Muscle of back (tissue), 11 donors: ENCODE measurements around the gene CYGB. TPM values are rescaled to one million over a fixed set of nuclear protein-coding genes. Genes with fewer than 3 reads are reported as not detected.
A peak's percentile ranks its signal among the peaks of the same experiment; 100 is the strongest.

ENCODE experiments used
- DNase-seq, 3 donors: peaks; one replicate each; pipeline versions ENCODE4 v3.0.0 to v3.0.0-alpha.2; 2013
- polyA plus RNA-seq, 10 donors: library from polyadenylated mRNA; unstranded; fragments of 120-200 nt; gene quantifications; one replicate each; pipeline ENCODE4 v1.2.1, GENCODE V29; 2013; ENCODE audit not compliant: insufficient read length in 10 of 10

The CYGB gene
- polyA plus RNA-seq, 10 donors, result 9.1 to 18.4 (median 15.8) TPM

GRCh38 chr17:76553178-76553908, 15.8 kb upstream of the CYGB start:
- no peak for DNase-seq

- no peak for DNase-seq
Measured at GRCh38 chr17:76551685-76552084, 14.2 kb upstream of the CYGB start.

GRCh38 chr17:76550712-76551615, 13.5 kb upstream of the CYGB start:
- no peak for DNase-seq

- no peak for DNase-seq
Measured at GRCh38 chr17:76549539-76549938, 12.0 kb upstream of the CYGB start.

GRCh38 chr17:76549215-76549518, 11.7 kb upstream of the CYGB start:
- no peak for DNase-seq

GRCh38 chr17:76548378-76549214, 11.1 kb upstream of the CYGB start:
- no peak for DNase-seq

GRCh38 chr17:76547642-76548202, 10.2 kb upstream of the CYGB start:
- DNase-seq, result no peak

- peak; percentile 53 to 85 (median 79) for DNase-seq
Measured at GRCh38 chr17:76547183-76547641, 9.7 kb upstream of the CYGB start.

GRCh38 chr17:76546556-76547182, 9.2 kb upstream of the CYGB start:
- DNase-seq, result peak in 1 of 3 donors; percentile 80

GRCh38 chr17:76545918-76546555, 8.5 kb upstream of the CYGB start:
- no peak for DNase-seq

GRCh38 chr17:76544546-76545365, 7.2 kb upstream of the CYGB start:
- no peak for DNase-seq

- peak in 1 of 3 donors; percentile 61 for DNase-seq
Measured at GRCh38 chr17:76543826-76544545, 6.5 kb upstream of the CYGB start.

GRCh38 chr17:76543482-76543825, 5.9 kb upstream of the CYGB start:
- DNase-seq, result no peak

- no peak for DNase-seq
Measured at GRCh38 chr17:76542984-76543383, 5.5 kb upstream of the CYGB start.

GRCh38 chr17:76542566-76542971, 5.1 kb upstream of the CYGB start:
- DNase-seq, result no peak

- no peak for DNase-seq
Measured at GRCh38 chr17:76541739-76542454, 4.4 kb upstream of the CYGB start.

- DNase-seq, result peak; percentile 92 to 97 (median 94)
Measured at GRCh38 chr17:76540381-76541300, 3.1 kb upstream of the CYGB start.
